Measurements from ENCODE around the gene NR5A1. TPM values are rescaled to one million over a fixed set of nuclear protein-coding genes. Genes with fewer than 3 reads are reported as not detected.

Gene NR5A1
- total RNA-seq, 4 donors from 2014 or later, result not detected

GRCh38 chr9:124535846-124536245, 28.6 kb upstream of the NR5A1 start:
- Histone ChIP-seq H3K36me3 (peaks cover 0 to 25% (median 0%) of the 10 kb centered on the region in 3 donors), H3K27ac (no peak overlapping the region), H3K4me1 (peaks cover 0 to 6% (median 0%) of the 10 kb centered on the region in 4 donors), H3K4me3 (no peak overlapping the region), H3K9me3 (no peaks in the 10 kb centered on the region), H3K27me3 (no peaks in the 10 kb centered on the region)
- WGBS, 2 donors, result 92 to 93% methylated on average over 10 of the region's 10 CpGs
- TF ChIP-seq EP300 (IDR thresholded peaks at IDR 0.05) (no peak), CTCF (IDR thresholded peaks at IDR 0.05) (no peak), POLR2A (IDR thresholded peaks at IDR 0.05) (no peak)
- no peak for DNase-seq (ENCODE audit: low spot score in 2 of 2)

- TF ChIP-seq CTCF (IDR thresholded peaks at IDR 0.05) (no peak), POLR2A (IDR thresholded peaks at IDR 0.05) (no peak), EP300 (IDR thresholded peaks at IDR 0.05) (no peak)
- WGBS, 2 donors, result 81 to 82% methylated on average over 2 of the region's 2 CpGs
- Histone ChIP-seq H3K27me3 (no peaks in the 10 kb centered on the region), H3K36me3 (peaks cover 0 to 17% (median 0%) of the 10 kb centered on the region in 3 donors), H3K9me3 (no peaks in the 10 kb centered on the region), H3K4me1 (peaks cover 0 to 10% (median 0%) of the 10 kb centered on the region in 4 donors), H3K27ac (no peak overlapping the region), H3K4me3 (no peak overlapping the region)
- DNase-seq (ENCODE audit: low spot score in 2 of 2), result no peak
These were observed 25.7 kb upstream of the NR5A1 start for GRCh38 chr9:124532897-124533296.

- Histone ChIP-seq H3K27me3 (no peaks in the 10 kb centered on the region), H3K4me1 (peaks cover 0 to 4% (median 0%) of the 10 kb centered on the region in 4 donors), H3K4me3 (no peak overlapping the region), H3K36me3 (peaks cover 0 to 25% (median 0%) of the 10 kb centered on the region in 3 donors), H3K9me3 (no peaks in the 10 kb centered on the region), H3K27ac (peak overlapping the region in 2 of 4 donors; percentile 1 to 7)
- DNase-seq (ENCODE audit: low spot score in 2 of 2), result no peak
- TF ChIP-seq POLR2A (IDR thresholded peaks at IDR 0.05) (no peak), EP300 (IDR thresholded peaks at IDR 0.05) (no peak)
- 89 to 98% methylated on average over 2 of the region's 2 CpGs for WGBS, 2 donors
These were observed 23.9 kb upstream of the NR5A1 start for GRCh38 chr9:124531115-124531514.

- Histone ChIP-seq H3K36me3 (peaks cover 0 to 24% (median 0%) of the 10 kb centered on the region in 3 donors), H3K9me3 (no peaks in the 10 kb centered on the region), H3K27me3 (no peaks in the 10 kb centered on the region), H3K27ac (peak overlapping the region in 2 of 4 donors; percentile 1 to 7), H3K4me3 (no peak overlapping the region), H3K4me1 (peaks cover 0 to 4% (median 0%) of the 10 kb centered on the region in 4 donors)
- WGBS, 2 donors, result 49 to 55% methylated on average over 4 of the region's 4 CpGs
- peak in 1 of 2 donors; percentile 38 for TF ChIP-seq EP300 (IDR thresholded peaks at IDR 0.05)
- TF ChIP-seq POLR2A (IDR thresholded peaks at IDR 0.05), result no peak
- no peak for TF ChIP-seq CTCF (IDR thresholded peaks at IDR 0.05)
- DNase-seq (ENCODE audit: low spot score in 2 of 2), result no peak
These were observed 23.0 kb upstream of the NR5A1 start for GRCh38 chr9:124530246-124530645.

- TF ChIP-seq CTCF (IDR thresholded peaks at IDR 0.05) (no peak), POLR2A (IDR thresholded peaks at IDR 0.05) (no peak), EP300 (IDR thresholded peaks at IDR 0.05) (no peak)
- Histone ChIP-seq H3K9me3 (no peaks in the 10 kb centered on the region), H3K27ac (no peak overlapping the region), H3K36me3 (peaks cover 0 to 15% (median 0%) of the 10 kb centered on the region in 3 donors), H3K27me3 (no peaks in the 10 kb centered on the region), H3K4me3 (no peak overlapping the region), H3K4me1 (peaks cover 0 to 4% (median 0%) of the 10 kb centered on the region in 4 donors)
- no peak for DNase-seq (ENCODE audit: low spot score in 2 of 2)
- 75 to 85% methylated on average over 3 of the region's 3 CpGs for WGBS, 2 donors
These were observed 20.6 kb upstream of the NR5A1 start for GRCh38 chr9:124527781-124528180.
